Measurements from ENCODE around the gene MRPL1.

Gene MRPL1

DNA sequence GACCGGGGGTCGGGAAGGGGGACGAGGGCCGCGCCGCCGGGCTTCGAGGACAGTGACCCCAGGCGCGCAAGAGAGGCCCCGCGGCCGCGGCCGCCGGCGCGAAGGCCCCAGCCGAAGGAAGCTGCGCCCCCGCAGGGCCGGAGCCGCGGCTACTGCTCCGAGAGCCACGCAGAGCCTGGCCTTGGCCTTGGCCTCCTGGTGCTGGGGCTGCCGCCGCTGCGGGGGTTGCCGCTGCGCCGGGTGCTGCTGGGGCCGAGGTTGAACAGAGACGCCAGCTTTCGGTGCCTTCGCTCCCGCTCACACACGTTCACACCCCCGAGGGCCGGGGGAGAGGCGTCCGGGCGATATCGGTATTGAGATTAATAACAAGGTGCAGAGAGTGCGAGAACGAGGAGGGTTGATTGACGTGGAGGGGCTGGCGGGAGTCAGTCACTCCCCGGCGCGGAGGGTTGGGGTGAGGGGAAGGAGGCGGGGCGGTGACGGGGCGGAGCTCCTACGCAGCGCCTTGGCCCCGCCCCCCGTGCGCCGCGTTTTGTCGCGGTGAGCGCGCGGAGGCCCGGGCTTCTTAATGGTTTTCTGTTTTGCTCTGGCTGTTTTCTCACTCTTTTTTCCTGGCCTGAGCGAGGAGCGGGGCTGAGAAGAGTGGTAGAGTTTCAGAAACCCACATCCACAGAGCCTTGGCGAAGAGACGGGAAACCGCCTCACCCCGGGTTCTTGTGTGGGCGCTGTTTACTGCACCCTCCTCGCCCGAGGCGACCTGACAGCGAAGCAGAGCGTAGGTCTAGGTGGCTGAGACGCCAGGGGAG is 42.6 kb upstream of the MRPL1 start:
- TF ChIP-seq, protein P1, sequence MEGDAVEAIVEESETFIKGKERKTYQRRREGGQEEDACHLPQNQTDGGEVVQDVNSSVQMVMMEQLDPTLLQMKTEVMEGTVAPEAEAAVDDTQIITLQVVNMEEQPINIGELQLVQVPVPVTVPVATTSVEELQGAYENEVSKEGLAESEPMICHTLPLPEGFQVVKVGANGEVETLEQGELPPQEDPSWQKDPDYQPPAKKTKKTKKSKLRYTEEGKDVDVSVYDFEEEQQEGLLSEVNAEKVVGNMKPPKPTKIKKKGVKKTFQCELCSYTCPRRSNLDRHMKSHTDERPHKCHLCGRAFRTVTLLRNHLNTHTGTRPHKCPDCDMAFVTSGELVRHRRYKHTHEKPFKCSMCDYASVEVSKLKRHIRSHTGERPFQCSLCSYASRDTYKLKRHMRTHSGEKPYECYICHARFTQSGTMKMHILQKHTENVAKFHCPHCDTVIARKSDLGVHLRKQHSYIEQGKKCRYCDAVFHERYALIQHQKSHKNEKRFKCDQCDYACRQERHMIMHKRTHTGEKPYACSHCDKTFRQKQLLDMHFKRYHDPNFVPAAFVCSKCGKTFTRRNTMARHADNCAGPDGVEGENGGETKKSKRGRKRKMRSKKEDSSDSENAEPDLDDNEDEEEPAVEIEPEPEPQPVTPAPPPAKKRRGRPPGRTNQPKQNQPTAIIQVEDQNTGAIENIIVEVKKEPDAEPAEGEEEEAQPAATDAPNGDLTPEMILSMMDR (IDR thresholded peaks at IDR 0.05), result no peak

DNA sequence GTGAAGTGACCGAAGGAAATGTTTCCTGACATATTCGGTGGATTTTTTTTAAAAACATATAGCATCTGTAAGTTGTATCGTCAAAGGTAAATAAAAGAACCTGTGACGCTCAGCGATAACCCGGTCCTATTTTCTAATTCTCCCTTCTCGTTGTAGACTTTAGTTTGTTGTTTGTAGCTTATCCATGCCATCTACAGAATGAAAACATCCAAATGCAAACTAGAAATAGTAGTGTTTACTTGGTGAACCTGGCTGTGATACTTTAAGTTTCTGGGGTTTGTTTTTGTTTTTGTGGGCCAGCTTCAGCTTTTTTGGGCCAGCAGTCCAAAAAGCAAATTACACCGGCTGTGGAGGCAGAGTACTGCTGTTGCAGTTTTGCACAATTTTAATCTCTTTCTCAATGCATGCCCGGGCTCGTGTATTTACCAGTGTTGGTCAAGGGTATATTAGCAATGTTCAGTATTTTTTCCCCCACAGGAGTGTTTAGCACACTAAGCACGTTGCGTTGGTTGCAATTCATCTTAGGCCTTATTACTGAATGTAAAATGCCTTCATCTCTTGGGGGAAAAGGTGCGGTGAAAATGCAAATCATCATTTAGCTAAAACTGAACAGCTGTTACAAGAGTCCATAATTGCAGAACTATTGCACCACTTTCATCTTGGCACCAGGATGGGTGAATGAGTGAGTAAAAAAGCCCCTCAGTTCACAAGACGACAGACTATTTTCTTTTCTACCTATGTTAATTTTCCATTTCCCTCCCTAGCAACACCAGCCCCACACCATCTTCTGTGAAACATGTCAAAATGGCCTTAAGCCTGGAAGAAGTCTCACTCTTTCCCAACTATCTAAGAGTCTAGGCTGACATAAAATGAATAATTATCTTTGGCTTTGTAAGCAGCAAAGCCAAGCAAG is 41.7 kb upstream of the MRPL1 start:
- TF ChIP-seq, protein P1 (IDR thresholded peaks at IDR 0.05), result no peak

DNA sequence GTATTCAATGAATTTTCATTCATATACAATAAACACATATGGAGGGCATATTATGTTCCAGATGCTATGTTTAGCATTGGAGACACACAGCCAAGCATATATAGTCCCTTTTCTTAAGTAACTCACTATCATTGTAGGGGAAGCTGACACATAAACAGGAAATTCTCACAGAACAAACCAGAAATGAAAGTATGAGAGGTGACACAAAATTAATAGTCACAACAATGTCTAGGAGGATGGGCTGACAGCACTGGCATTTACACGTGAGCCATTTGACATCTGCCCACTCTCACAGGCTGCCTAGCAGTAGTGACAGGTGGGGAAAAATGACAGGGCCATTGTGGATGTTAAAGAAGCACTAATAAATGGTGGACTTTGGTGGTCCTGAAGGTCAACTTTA is 40.9 kb upstream of the MRPL1 start:
- TF ChIP-seq, protein P1 (IDR thresholded peaks at IDR 0.05), result no peak

DNA sequence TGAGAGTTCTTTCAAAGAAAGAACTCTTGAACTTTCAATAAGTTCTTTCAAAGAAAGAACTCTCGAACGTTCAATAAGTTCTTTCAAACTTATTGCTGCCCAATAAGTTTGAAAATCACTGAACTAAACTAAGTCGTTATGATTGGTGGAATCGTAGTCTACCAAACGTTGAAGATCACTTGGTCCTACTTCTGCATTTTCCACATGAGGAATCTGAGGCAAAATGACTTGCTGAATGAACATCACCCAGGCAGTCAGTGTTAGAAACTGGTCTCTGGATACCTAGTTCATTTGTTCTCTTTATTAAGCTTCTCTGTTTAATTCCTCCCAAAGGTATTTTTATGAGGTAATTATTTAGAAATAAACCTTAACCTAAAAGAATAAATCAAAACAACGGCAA is 36.4 kb upstream of the MRPL1 start:
- TF ChIP-seq, protein P1 (IDR thresholded peaks at IDR 0.05), result no peak

DNA sequence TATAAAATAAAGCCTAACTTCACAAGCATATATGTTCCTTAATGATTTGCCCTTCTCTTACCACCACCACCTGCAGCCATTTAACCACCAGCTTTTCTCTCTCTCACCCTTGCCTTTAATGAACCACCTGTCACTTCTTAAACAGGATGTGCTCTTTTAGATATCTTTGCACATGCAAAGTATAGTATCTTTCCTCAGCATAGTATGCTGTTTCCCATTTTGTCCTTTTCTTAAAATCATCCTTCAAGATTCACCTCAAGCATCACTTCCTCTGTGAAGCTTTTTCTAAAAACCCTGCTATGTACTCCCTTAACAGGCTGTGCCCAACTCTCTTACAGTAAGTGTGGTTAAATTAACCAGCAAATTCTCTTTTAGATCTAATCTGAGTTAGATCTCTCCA is 35.3 kb upstream of the MRPL1 start:
- TF ChIP-seq, protein P1 (IDR thresholded peaks at IDR 0.05), result no peak

DNA sequence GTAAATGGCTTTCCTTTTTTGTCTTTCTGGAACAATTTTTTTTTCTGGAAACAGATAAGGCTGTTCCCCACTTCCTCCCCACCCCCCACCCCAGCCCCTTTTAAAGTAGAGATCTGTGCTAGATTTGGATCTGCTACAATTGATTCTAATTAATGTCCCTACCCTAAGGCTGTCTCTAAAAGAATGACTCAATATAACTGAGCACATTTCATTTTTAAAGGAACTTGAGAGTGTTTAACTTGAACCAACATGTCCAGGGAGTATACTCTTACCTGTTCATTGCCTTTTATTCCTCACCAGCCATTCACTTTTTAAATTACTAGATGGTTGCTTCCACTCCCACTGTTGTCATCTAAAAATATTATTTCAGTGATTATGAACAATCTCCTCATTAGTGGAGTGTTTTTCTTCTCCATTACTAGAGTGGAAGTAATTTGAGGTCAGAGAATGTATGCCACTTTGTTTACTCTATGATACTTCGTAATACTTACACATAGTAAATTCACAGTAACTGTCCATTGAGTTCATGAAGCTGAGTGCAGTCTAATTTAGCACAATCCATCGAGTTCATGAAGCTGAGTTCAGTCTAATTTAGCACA is 29.4 kb upstream of the MRPL1 start:
- TF ChIP-seq, protein P1 (IDR thresholded peaks at IDR 0.05), result no peak

DNA sequence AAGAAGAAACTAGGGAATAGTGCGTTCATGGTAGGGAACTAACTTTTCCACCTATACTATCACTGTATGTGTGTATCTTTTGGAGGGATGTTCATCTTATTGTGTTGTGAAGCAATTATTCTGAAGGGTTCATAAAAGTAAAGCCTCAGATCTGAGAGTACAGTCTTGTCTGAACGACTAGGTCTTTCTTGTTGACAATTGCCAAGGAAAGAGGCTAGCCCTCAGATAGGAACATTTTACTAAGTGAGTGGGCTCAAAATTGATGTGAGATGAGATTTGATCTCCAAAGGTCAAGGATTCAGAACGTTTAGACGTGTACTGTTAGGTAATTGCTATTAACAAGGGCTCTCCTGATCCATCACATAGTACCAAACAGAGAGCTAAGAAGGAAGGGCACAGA is 28.2 kb upstream of the MRPL1 start:
- TF ChIP-seq, protein P1 (IDR thresholded peaks at IDR 0.05), result no peak
